ENCODE measurements around the gene MXD1. TPM values are rescaled to one million over a fixed set of nuclear protein-coding genes. Genes with fewer than 3 reads are reported as not detected.

The MXD1 gene
- total and polyA plus RNA-seq, 4 donors, result 4.0 to 63.7 (median 38.2) TPM

DNA sequence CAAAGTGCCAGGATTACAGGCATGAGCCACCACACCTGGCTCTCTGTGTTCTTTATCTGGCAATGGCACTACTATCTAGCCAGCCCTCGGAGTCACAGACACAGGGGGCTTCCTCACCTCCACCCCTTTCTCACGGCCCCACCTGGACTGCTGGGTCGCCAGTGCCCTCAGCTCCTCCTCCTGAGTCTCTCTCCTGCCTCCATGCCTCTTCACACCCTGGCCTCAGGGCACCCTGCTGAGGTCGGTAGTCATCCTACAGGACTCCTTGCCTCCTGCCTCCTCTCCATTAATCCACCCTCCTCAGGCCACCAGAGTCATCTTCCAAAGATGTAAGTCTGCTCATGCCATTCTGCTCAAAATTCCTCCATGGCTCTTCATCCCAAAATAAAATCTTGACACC, 55.1 kb downstream of the MXD1 start:
- no peaks in the 10 kb centered on the region for H3K9me3 ChIP-seq (ENCODE audit: control insufficient read depth in 4 of 4, insufficient read depth in 3 of 4, low read length in 3 of 4)
- WGBS, 2 donors, result 78 to 84% methylated on average over 4 of the region's 4 CpGs
- no peaks in the 10 kb centered on the region for H3K27me3 ChIP-seq (ENCODE audit: control insufficient read depth in 3 of 3, insufficient read depth in 3 of 3, low read length in 2 of 3)
- peak overlapping the region in 1 of 2 donors; percentile 11 for H3K9ac ChIP-seq (ENCODE audit: insufficient read depth in 1 of 2, low read length in 2 of 2)
- ATAC-seq (ENCODE audit: insufficient read depth, low FRiP score) (no peak), DNase-seq (no peak)
- H3K4me3 ChIP-seq, result no peak overlapping the region
- TF ChIP-seq, protein P1, sequence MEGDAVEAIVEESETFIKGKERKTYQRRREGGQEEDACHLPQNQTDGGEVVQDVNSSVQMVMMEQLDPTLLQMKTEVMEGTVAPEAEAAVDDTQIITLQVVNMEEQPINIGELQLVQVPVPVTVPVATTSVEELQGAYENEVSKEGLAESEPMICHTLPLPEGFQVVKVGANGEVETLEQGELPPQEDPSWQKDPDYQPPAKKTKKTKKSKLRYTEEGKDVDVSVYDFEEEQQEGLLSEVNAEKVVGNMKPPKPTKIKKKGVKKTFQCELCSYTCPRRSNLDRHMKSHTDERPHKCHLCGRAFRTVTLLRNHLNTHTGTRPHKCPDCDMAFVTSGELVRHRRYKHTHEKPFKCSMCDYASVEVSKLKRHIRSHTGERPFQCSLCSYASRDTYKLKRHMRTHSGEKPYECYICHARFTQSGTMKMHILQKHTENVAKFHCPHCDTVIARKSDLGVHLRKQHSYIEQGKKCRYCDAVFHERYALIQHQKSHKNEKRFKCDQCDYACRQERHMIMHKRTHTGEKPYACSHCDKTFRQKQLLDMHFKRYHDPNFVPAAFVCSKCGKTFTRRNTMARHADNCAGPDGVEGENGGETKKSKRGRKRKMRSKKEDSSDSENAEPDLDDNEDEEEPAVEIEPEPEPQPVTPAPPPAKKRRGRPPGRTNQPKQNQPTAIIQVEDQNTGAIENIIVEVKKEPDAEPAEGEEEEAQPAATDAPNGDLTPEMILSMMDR (IDR thresholded peaks at IDR 0.05; ENCODE audit: control extremely low read depth, extremely low read depth), result no peak
- no peak overlapping the region for H3K27ac ChIP-seq (ENCODE audit: low read depth in 1 of 2, low read length in 1 of 2)
- H3K36me3 ChIP-seq (ENCODE audit: control insufficient read depth in 4 of 4, insufficient read depth in 4 of 4, low read length in 4 of 4), result no peaks in the 10 kb centered on the region
- no peaks in the 10 kb centered on the region for H3K4me1 ChIP-seq (ENCODE audit: control insufficient read depth in 5 of 5, insufficient read depth in 5 of 5, low read length in 5 of 5)

DNA sequence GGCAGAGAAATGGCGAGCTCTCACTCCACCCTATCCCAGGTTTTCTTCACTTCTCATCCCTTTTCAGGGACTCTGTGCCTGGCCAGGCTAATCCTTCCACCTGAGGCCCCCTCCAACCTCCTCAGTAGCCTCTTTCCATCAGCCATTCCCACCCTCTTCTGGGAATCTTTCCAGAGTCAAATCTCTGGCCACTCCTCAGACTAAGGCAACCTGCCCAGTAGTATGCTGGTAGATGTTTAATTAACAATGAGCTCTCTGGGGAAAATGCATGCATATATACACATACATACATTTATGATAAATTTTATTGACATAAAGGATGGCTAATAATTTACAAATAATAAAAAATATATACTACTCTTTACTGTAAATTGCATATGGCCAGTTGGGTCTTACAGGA, 57.9 kb downstream of the MXD1 start:
- Histone ChIP-seq H3K36me3 (ENCODE audit: control insufficient read depth in 4 of 4, insufficient read depth in 4 of 4, low read length in 4 of 4) (no peaks in the 10 kb centered on the region), H3K9ac (ENCODE audit: insufficient read depth in 1 of 2, low read length in 2 of 2) (no peak overlapping the region), H3K4me3 (no peak overlapping the region), H3K27ac (ENCODE audit: low read depth in 1 of 2, low read length in 1 of 2) (no peak overlapping the region), H3K9me3 (ENCODE audit: control insufficient read depth in 4 of 4, insufficient read depth in 3 of 4, low read length in 3 of 4) (no peaks in the 10 kb centered on the region), H3K27me3 (ENCODE audit: control insufficient read depth in 3 of 3, insufficient read depth in 3 of 3, low read length in 2 of 3) (no peaks in the 10 kb centered on the region), H3K4me1 (ENCODE audit: control insufficient read depth in 5 of 5, insufficient read depth in 5 of 5, low read length in 5 of 5) (no peaks in the 10 kb centered on the region)
- no peak for DNase-seq
- TF ChIP-seq, protein P1 (IDR thresholded peaks at IDR 0.05; ENCODE audit: control extremely low read depth, extremely low read depth), result no peak
- WGBS, 2 donors, result 88 to 95% methylated on average over 1 of the region's 1 CpG
- no peak for ATAC-seq (ENCODE audit: insufficient read depth, low FRiP score)

DNA sequence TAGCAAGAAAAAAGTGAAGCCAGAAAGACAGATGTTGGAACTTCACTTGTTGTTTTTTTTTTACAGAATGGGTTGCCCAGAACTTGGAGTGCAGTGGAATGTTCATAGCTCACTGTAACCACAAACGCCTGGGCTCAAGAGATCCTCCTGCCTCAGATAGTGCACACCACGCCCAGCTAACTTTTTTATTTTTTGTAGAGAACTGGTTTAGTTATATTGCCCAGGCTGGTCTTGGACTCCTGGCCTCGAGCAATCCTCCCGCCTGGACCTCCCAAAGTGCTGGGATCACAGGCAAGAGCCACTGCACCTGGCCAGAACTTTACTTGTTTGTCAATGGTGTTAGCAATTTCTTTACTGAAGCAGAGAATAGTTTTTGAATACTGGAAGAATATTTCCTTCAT, 58.4 kb downstream of the MXD1 start:
- WGBS, 2 donors, result 70% methylated on average over 4 of the region's 4 CpGs
- TF ChIP-seq, protein P1 (IDR thresholded peaks at IDR 0.05; ENCODE audit: control extremely low read depth, extremely low read depth), result no peak
- H3K4me1 ChIP-seq (ENCODE audit: control insufficient read depth in 5 of 5, insufficient read depth in 5 of 5, low read length in 5 of 5), result no peaks in the 10 kb centered on the region
- ATAC-seq (ENCODE audit: insufficient read depth, low FRiP score), result no peak
- H3K27me3 ChIP-seq (ENCODE audit: control insufficient read depth in 3 of 3, insufficient read depth in 3 of 3, low read length in 2 of 3), result no peaks in the 10 kb centered on the region
- H3K27ac ChIP-seq (ENCODE audit: low read depth in 1 of 2, low read length in 1 of 2), result no peak overlapping the region
- H3K9me3 ChIP-seq (ENCODE audit: control insufficient read depth in 4 of 4, insufficient read depth in 3 of 4, low read length in 3 of 4), result no peaks in the 10 kb centered on the region
- H3K9ac ChIP-seq (ENCODE audit: insufficient read depth in 1 of 2, low read length in 2 of 2), result no peak overlapping the region
- no peak overlapping the region for H3K4me3 ChIP-seq
- peak in 1 of 3 donors; percentile 15 for DNase-seq
- no peaks in the 10 kb centered on the region for H3K36me3 ChIP-seq (ENCODE audit: control insufficient read depth in 4 of 4, insufficient read depth in 4 of 4, low read length in 4 of 4)
